GM21367 (cell line): ENCODE measurements around the gene HNRNPD.
"Not testable (repeated sequence)": the region's sequence is repeated elsewhere in the genome, so short reads cannot be mapped to it uniquely, and the experiment has no call there.

Source experiments
- ATAC-seq: cut with Tn5 transposase; IDR thresholded peaks from one replicate; pipeline ENCODE4 v1.9.1; 2021; ENCODE audit not compliant: unreplicated experiment

The HNRNPD gene

GRCh38 chr4:82373486-82373815 lies 340 bp downstream of the HNRNPD start:
- peak; percentile 10 for ATAC-seq

- ATAC-seq, result peak; percentile 21
Observed at GRCh38 chr4:82372517-82373485, 990 bp downstream of the HNRNPD start.

GRCh38 chr4:82371497-82371896 lies 2.3 kb downstream of the HNRNPD start:
- no peak for ATAC-seq

- ATAC-seq, result no peak
Observed at GRCh38 chr4:82367438-82368097, 6.2 kb downstream of the HNRNPD start.

- ATAC-seq, result not testable (repeated sequence)
Observed at GRCh38 chr4:82366431-82366830, 7.4 kb downstream of the HNRNPD start.

GRCh38 chr4:82363896-82364487 lies 9.8 kb downstream of the HNRNPD start:
- no peak for ATAC-seq

- no peak for ATAC-seq
Observed at GRCh38 chr4:82362565-82362964, 11.2 kb downstream of the HNRNPD start.

GRCh38 chr4:82360298-82361177 lies 13.3 kb downstream of the HNRNPD start:
- no peak for ATAC-seq

- no peak for ATAC-seq
Observed at GRCh38 chr4:82358847-82359246, 14.9 kb downstream of the HNRNPD start.

GRCh38 chr4:82357640-82358039 lies 16.2 kb downstream of the HNRNPD start:
- ATAC-seq, result no peak

- ATAC-seq, result no peak
Observed at GRCh38 chr4:82354788-82355187, 19.0 kb downstream of the HNRNPD start.

GRCh38 chr4:82352825-82353366 lies 20.9 kb downstream of the HNRNPD start:
- ATAC-seq, result no peak

- ATAC-seq, result no peak
Observed at GRCh38 chr4:82352118-82352824, 21.5 kb downstream of the HNRNPD start.

GRCh38 chr4:82346126-82346525 lies 27.7 kb downstream of the HNRNPD start:
- no peak for ATAC-seq

GRCh38 chr4:82335043-82335442 lies 38.7 kb downstream of the HNRNPD start:
- no peak for ATAC-seq

- not testable (repeated sequence) for ATAC-seq
Observed at GRCh38 chr4:82333641-82334040, 40.1 kb downstream of the HNRNPD start.

GRCh38 chr4:82331814-82332213 lies 42.0 kb downstream of the HNRNPD start:
- ATAC-seq, result no peak

- no peak for ATAC-seq
Observed at GRCh38 chr4:82320351-82320750, 53.4 kb downstream of the HNRNPD start.

- not testable (repeated sequence) for ATAC-seq
Observed at GRCh38 chr4:82303063-82303462, 70.7 kb downstream of the HNRNPD start.
